ENCODE results near the gene ABTB2. TPM values are rescaled to one million over a fixed set of nuclear protein-coding genes. Genes with fewer than 3 reads are reported as not detected.

The ABTB2 gene
- total and polyA plus RNA-seq, 2 of the 8 experiments (the other 6 are each of a cell fraction or from before 2014, with no cell fraction given): 7.7 to 10.2 TPM

- TF ChIP-seq RNF2 (IDR thresholded peaks at IDR 0.05; ENCODE audit: borderline replicate concordance, low read depth, low read length, missing control alignments, poor library complexity, severe bottlenecking) (peak; percentile 27), POLR2A (IDR thresholded peaks at IDR 0.05; ENCODE audit: control extremely low read depth in 1 of 2, low read depth in 2 of 2, low read length in 2 of 2) (peak; percentile 66 to 76), CBX8 (IDR thresholded peaks at IDR 0.05; ENCODE audit: borderline replicate concordance, low read depth, low read length) (no peak), HDAC2 (IDR thresholded peaks at IDR 0.05; ENCODE audit: borderline replicate concordance in 1 of 2, low read depth in 2 of 2, low read length in 2 of 2) (no peak), KDM1A (IDR thresholded peaks at IDR 0.05; ENCODE audit: borderline replicate concordance, low read length) (no peak), BRCA1 (IDR thresholded peaks at IDR 0.05; ENCODE audit: low read depth, low read length) (no peak), GABPA (IDR thresholded peaks at IDR 0.05; ENCODE audit: borderline replicate concordance, insufficient read depth, low read length) (0 out of 2 replicates have a peak, but pooled peaks have one; percentile 9), USF2 (IDR thresholded peaks at IDR 0.05; ENCODE audit: low read length) (0 out of 2 replicates have a peak, but pooled peaks have one; percentile 6), TCF12 (IDR thresholded peaks at IDR 0.05; ENCODE audit: low read depth, low read length) (no peak), ATF3 (IDR thresholded peaks at IDR 0.05; ENCODE audit: insufficient read depth, low read depth, low read length) (no peak), CHD2 (IDR thresholded peaks at IDR 0.05; ENCODE audit: low read length) (peak; percentile 64; the same call in 1 of the 2 replicates), MAFK (IDR thresholded peaks at IDR 0.05; ENCODE audit: low read depth, low read length) (no peak), EGR1 (IDR thresholded peaks at IDR 0.05; ENCODE audit: borderline replicate concordance, low read depth, low read length) (no peak), TAF1 (IDR thresholded peaks at IDR 0.05; ENCODE audit: low read depth, low read length) (peak; percentile 96), RXRA (IDR thresholded peaks at IDR 0.05; ENCODE audit: insufficient read depth, low read depth, low read length) (no peak), POLR2AphosphoS5 (IDR thresholded peaks at IDR 0.05; ENCODE audit: low read depth, low read length) (peak; percentile 57), MAX (IDR thresholded peaks at IDR 0.05) (peak; percentile 72), SUZ12 (IDR thresholded peaks at IDR 0.05; ENCODE audit: low read length) (no peak)
These were observed at the start of gene ABTB2 (continued) for GRCh38 chr11:34357701-34358257.
